ENCODE data around the gene BOD1L2. TPM values are rescaled to one million over a fixed set of nuclear protein-coding genes. Genes with fewer than 3 reads are reported as not detected.

Gene BOD1L2
- total and polyA plus RNA-seq, 2 of the 13 experiments (the other 11 are each of a cell fraction or from before 2014, with no cell fraction given), result not detected

- TF ChIP-seq ZNF281 (CRISPR knock-in tag; IDR thresholded peaks at IDR 0.05; ENCODE audit: borderline replicate concordance) (peak; percentile 51; the same call in 1 of the 2 replicates), CEBPG (CRISPR knock-in tag; IDR thresholded peaks at IDR 0.05) (no peak), ZBTB40 (IDR thresholded peaks at IDR 0.05) (no peak), ZBTB40 (CRISPR knock-in tag; IDR thresholded peaks at IDR 0.05) (no peak), ZNF543 (CRISPR knock-in tag; IDR thresholded peaks at IDR 0.05) (no peak), SIX4 (CRISPR knock-in tag; IDR thresholded peaks at IDR 0.05) (peak; percentile 53; the same call in 1 of the 2 replicates), GFI1 (CRISPR knock-in tag; IDR thresholded peaks at IDR 0.05; ENCODE audit: borderline replicate concordance) (no peak), THRA (CRISPR knock-in tag; IDR thresholded peaks at IDR 0.05; ENCODE audit: borderline replicate concordance) (peak; percentile 77; the same call in 1 of the 2 replicates), ZMYM2 (CRISPR knock-in tag; IDR thresholded peaks at IDR 0.05) (no peak), ZFP36L1 (CRISPR knock-in tag; IDR thresholded peaks at IDR 0.05) (0 out of 2 replicates have a peak, but pooled peaks have one; percentile 40), ZNF580 (CRISPR knock-in tag; IDR thresholded peaks at IDR 0.05; ENCODE audit: borderline replicate concordance, low read depth) (no peak), ZC3H13 (CRISPR knock-in tag; IDR thresholded peaks at IDR 0.05) (no peak), HIC2 (CRISPR knock-in tag; IDR thresholded peaks at IDR 0.05; ENCODE audit: low read depth) (no peak)
Observed at GRCh38 chr18:57107140-57107832, 39.6 kb upstream of the BOD1L2 start (continued).
